ENCODE data around the gene VIPR2.

DNA sequence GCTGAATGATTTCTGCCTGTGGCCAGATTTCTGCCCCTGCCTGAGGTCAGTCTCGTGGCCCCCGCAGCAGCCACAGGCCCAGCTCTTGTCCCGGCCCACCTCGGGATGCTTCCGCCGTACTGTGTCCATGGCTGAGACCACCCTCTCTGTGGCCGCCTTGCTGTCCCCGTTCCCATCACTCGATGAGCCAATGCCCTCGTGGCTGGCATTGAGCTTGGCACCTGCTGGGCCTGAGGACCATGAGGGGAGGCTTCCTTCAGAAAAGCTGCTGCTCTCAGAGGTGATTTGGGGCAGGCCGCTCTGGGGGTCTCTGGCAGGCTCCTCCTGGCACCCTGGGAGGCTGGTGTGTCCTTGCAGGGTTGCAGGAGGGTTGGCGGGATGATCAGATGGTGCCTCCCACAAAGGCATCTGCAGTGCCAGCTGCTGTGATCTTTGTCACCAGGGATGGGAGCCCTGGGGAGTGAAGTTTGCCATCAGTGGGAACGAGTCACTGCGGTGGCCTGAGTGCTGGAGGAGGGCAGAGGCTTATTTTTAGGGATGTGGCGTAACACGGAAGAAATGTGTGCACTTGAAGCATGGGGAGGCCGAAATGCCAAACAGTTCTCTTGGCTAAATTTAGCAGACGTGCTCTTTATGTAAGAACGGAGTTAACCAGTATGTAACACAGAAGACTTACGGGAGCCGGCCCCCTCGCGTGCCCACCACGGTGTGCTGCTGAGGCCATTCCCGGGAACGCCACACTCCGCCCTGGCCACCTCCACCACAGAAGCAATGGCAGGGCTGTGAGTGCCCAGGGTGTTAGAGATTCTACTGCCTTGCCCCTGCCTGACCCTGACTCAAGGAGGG lies 47.7 kb downstream of the VIPR2 start:
- TF ChIP-seq, protein P1, sequence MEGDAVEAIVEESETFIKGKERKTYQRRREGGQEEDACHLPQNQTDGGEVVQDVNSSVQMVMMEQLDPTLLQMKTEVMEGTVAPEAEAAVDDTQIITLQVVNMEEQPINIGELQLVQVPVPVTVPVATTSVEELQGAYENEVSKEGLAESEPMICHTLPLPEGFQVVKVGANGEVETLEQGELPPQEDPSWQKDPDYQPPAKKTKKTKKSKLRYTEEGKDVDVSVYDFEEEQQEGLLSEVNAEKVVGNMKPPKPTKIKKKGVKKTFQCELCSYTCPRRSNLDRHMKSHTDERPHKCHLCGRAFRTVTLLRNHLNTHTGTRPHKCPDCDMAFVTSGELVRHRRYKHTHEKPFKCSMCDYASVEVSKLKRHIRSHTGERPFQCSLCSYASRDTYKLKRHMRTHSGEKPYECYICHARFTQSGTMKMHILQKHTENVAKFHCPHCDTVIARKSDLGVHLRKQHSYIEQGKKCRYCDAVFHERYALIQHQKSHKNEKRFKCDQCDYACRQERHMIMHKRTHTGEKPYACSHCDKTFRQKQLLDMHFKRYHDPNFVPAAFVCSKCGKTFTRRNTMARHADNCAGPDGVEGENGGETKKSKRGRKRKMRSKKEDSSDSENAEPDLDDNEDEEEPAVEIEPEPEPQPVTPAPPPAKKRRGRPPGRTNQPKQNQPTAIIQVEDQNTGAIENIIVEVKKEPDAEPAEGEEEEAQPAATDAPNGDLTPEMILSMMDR (IDR thresholded peaks at IDR 0.05) = no peak
- no peak for TF ChIP-seq POLR2A (IDR thresholded peaks at IDR 0.05)
- TF ChIP-seq POLR2AphosphoS5 (IDR thresholded peaks at IDR 0.05) = no peak
